ENCODE data around the gene TPT1. TPM values are rescaled to one million over a fixed set of nuclear protein-coding genes. Genes with fewer than 3 reads are reported as not detected.
"Not testable (repeated sequence)": the region's sequence is repeated elsewhere in the genome, so short reads cannot be mapped to it uniquely, and the experiment has no call there.

Gene TPT1
- 2,353 and 2,360 TPM in 2 replicates for total RNA-seq

- Mint-ChIP-seq H3K4me1 (ENCODE audit: low read depth) (peaks cover 55% of the 10 kb centered on the region), H3K27me3 (ENCODE audit: insufficient read depth) (no peaks in the 10 kb centered on the region), H3K36me3 (ENCODE audit: low read depth) (peaks cover 52% of the 10 kb centered on the region), H3K27ac (peak within 1 kb of the TSS; percentile 100), H3K9me3 (no peaks in the 10 kb centered on the region), H3K4me3 (peak within 1 kb of the TSS; percentile 99)
- DNase-seq (ENCODE audit: low spot score) = peak; percentile 99
- intact Hi-C loops (cut with micrococcal nuclease) = loop anchor here (1.0 to 5.0 kb wide), 13 partner anchors 26 to 1199 kb away; partner anchors contain the start of genes COG3, GTF2F2, LCP1 and SLC25A30
Measured at GRCh38 chr13:45341034-45341798, at the start of gene TPT1. Gene TPT1, minus strand, starts transcription at chr13:45341183. Its CDS starts 114 bp downstream, at chr13:45341069.

- not testable (repeated sequence) for DNase-seq (ENCODE audit: low spot score); H3K27ac Mint-ChIP-seq; H3K4me3 Mint-ChIP-seq; H3K27me3 Mint-ChIP-seq (ENCODE audit: insufficient read depth); H3K9me3 Mint-ChIP-seq
- peaks cover 21% of the 10 kb centered on the region for H3K4me1 Mint-ChIP-seq (ENCODE audit: low read depth)
- intact Hi-C loops (cut with micrococcal nuclease) = loop anchor here (10.0 kb wide), 1 partner anchor 1196 kb away; no protein-coding TSS in a partner anchor
- peaks cover 28% of the 10 kb centered on the region for H3K36me3 Mint-ChIP-seq (ENCODE audit: low read depth)
Measured at GRCh38 chr13:45390348-45390747, 49.4 kb upstream of the TPT1 start.

- intact Hi-C loops (cut with micrococcal nuclease) = no loop called here
- no peak for DNase-seq (ENCODE audit: low spot score)
- Mint-ChIP-seq H3K4me3 (no peak overlapping the region), H3K27ac (no peak overlapping the region), H3K36me3 (ENCODE audit: low read depth) (peaks cover 29% of the 10 kb centered on the region), H3K9me3 (no peaks in the 10 kb centered on the region), H3K4me1 (ENCODE audit: low read depth) (peaks cover 6% of the 10 kb centered on the region), H3K27me3 (ENCODE audit: insufficient read depth) (no peaks in the 10 kb centered on the region)
Measured at GRCh38 chr13:45388664-45389063, 47.7 kb upstream of the TPT1 start.

- intact Hi-C loops (cut with micrococcal nuclease); H3K4me3 Mint-ChIP-seq; H3K27me3 Mint-ChIP-seq (ENCODE audit: insufficient read depth); H3K4me1 Mint-ChIP-seq (ENCODE audit: low read depth); H3K9me3 Mint-ChIP-seq; H3K27ac Mint-ChIP-seq; DNase-seq (ENCODE audit: low spot score): not testable (repeated sequence)
- peaks cover 24% of the 10 kb centered on the region for H3K36me3 Mint-ChIP-seq (ENCODE audit: low read depth)
Measured at GRCh38 chr13:45386892-45387575, 46.1 kb upstream of the TPT1 start.

GRCh38 chr13:45385907-45386553, 45.0 kb upstream of the TPT1 start:
- peaks cover 21% of the 10 kb centered on the region for H3K36me3 Mint-ChIP-seq (ENCODE audit: low read depth)
- H3K4me3 Mint-ChIP-seq = no peak overlapping the region
- no peaks in the 10 kb centered on the region for H3K9me3 Mint-ChIP-seq
- intact Hi-C loops (cut with micrococcal nuclease) = no loop called here
- H3K27ac Mint-ChIP-seq = no peak overlapping the region
- H3K27me3 Mint-ChIP-seq (ENCODE audit: insufficient read depth) = no peaks in the 10 kb centered on the region
- no peak for DNase-seq (ENCODE audit: low spot score)
- H3K4me1 Mint-ChIP-seq (ENCODE audit: low read depth) = peaks cover 5% of the 10 kb centered on the region

GRCh38 chr13:45385320-45385719, 44.3 kb upstream of the TPT1 start:
- no peaks in the 10 kb centered on the region for H3K27me3 Mint-ChIP-seq (ENCODE audit: insufficient read depth)
- peaks cover 5% of the 10 kb centered on the region for H3K4me1 Mint-ChIP-seq (ENCODE audit: low read depth)
- H3K4me3 Mint-ChIP-seq = no peak overlapping the region
- no peak overlapping the region for H3K27ac Mint-ChIP-seq
- DNase-seq (ENCODE audit: low spot score) = no peak
- H3K36me3 Mint-ChIP-seq (ENCODE audit: low read depth) = peaks cover 15% of the 10 kb centered on the region
- intact Hi-C loops (cut with micrococcal nuclease) = no loop called here
- no peaks in the 10 kb centered on the region for H3K9me3 Mint-ChIP-seq

- intact Hi-C loops (cut with micrococcal nuclease) = no loop called here
- H3K4me3 Mint-ChIP-seq = no peak overlapping the region
- H3K27ac Mint-ChIP-seq = no peak overlapping the region
- DNase-seq (ENCODE audit: low spot score) = no peak
- H3K36me3 Mint-ChIP-seq (ENCODE audit: low read depth) = peaks cover 13% of the 10 kb centered on the region
- H3K9me3 Mint-ChIP-seq = no peaks in the 10 kb centered on the region
- H3K4me1 Mint-ChIP-seq (ENCODE audit: low read depth) = peaks cover 5% of the 10 kb centered on the region
- no peaks in the 10 kb centered on the region for H3K27me3 Mint-ChIP-seq (ENCODE audit: insufficient read depth)
Measured at GRCh38 chr13:45384474-45385174, 43.6 kb upstream of the TPT1 start.

GRCh38 chr13:45382739-45383138, 41.8 kb upstream of the TPT1 start:
- H3K27me3 Mint-ChIP-seq (ENCODE audit: insufficient read depth); H3K27ac Mint-ChIP-seq; H3K4me3 Mint-ChIP-seq; intact Hi-C loops (cut with micrococcal nuclease); H3K4me1 Mint-ChIP-seq (ENCODE audit: low read depth); DNase-seq (ENCODE audit: low spot score); H3K9me3 Mint-ChIP-seq: not testable (repeated sequence)
- H3K36me3 Mint-ChIP-seq (ENCODE audit: low read depth) = peaks cover 12% of the 10 kb centered on the region

GRCh38 chr13:45381196-45381595, 40.2 kb upstream of the TPT1 start:
- H3K9me3 Mint-ChIP-seq = no peaks in the 10 kb centered on the region
- H3K4me1 Mint-ChIP-seq (ENCODE audit: low read depth) = no peaks in the 10 kb centered on the region
- H3K36me3 Mint-ChIP-seq (ENCODE audit: low read depth) = peaks cover 7% of the 10 kb centered on the region
- intact Hi-C loops (cut with micrococcal nuclease) = no loop called here
- H3K27me3 Mint-ChIP-seq (ENCODE audit: insufficient read depth) = no peaks in the 10 kb centered on the region
- H3K27ac Mint-ChIP-seq = no peak overlapping the region
- DNase-seq (ENCODE audit: low spot score) = no peak
- no peak overlapping the region for H3K4me3 Mint-ChIP-seq

- H3K36me3 Mint-ChIP-seq (ENCODE audit: low read depth); H3K4me3 Mint-ChIP-seq; H3K4me1 Mint-ChIP-seq (ENCODE audit: low read depth); DNase-seq (ENCODE audit: low spot score); H3K9me3 Mint-ChIP-seq; H3K27me3 Mint-ChIP-seq (ENCODE audit: insufficient read depth); intact Hi-C loops (cut with micrococcal nuclease); H3K27ac Mint-ChIP-seq: not testable (repeated sequence)
Measured at GRCh38 chr13:45380708-45381107, 39.7 kb upstream of the TPT1 start.

GRCh38 chr13:45379516-45379915, 38.5 kb upstream of the TPT1 start:
- not testable (repeated sequence) for H3K4me3 Mint-ChIP-seq; H3K27me3 Mint-ChIP-seq (ENCODE audit: insufficient read depth); H3K27ac Mint-ChIP-seq

GRCh38 chr13:45378786-45379185, 37.8 kb upstream of the TPT1 start:
- H3K4me1 Mint-ChIP-seq (ENCODE audit: low read depth); intact Hi-C loops (cut with micrococcal nuclease); H3K27ac Mint-ChIP-seq; DNase-seq (ENCODE audit: low spot score); H3K9me3 Mint-ChIP-seq; H3K27me3 Mint-ChIP-seq (ENCODE audit: insufficient read depth); H3K4me3 Mint-ChIP-seq; H3K36me3 Mint-ChIP-seq (ENCODE audit: low read depth): not testable (repeated sequence)

More at GRCh38 chr13:45379516-45379915, 38.5 kb upstream of the TPT1 start:
- H3K9me3 Mint-ChIP-seq; intact Hi-C loops (cut with micrococcal nuclease); DNase-seq (ENCODE audit: low spot score); H3K4me1 Mint-ChIP-seq (ENCODE audit: low read depth); H3K36me3 Mint-ChIP-seq (ENCODE audit: low read depth): not testable (repeated sequence)

Data from activated T-helper 1 cell treated with anti-CD3 and anti-CD28 coated beads, Interleukin-12 subunit alpha, Interleukin-12 subunit beta, Interleukin-2, Interleukin-4 antibody, amounts not matched to agents 30 ng/mL and 10 ng/mL and 1 ng/mL, durations not matched to agents 14 hours and 24 hours and 36 hours (primary cell).